Measurements from ENCODE around the gene SYT3.

SYT3 gene, protein sequence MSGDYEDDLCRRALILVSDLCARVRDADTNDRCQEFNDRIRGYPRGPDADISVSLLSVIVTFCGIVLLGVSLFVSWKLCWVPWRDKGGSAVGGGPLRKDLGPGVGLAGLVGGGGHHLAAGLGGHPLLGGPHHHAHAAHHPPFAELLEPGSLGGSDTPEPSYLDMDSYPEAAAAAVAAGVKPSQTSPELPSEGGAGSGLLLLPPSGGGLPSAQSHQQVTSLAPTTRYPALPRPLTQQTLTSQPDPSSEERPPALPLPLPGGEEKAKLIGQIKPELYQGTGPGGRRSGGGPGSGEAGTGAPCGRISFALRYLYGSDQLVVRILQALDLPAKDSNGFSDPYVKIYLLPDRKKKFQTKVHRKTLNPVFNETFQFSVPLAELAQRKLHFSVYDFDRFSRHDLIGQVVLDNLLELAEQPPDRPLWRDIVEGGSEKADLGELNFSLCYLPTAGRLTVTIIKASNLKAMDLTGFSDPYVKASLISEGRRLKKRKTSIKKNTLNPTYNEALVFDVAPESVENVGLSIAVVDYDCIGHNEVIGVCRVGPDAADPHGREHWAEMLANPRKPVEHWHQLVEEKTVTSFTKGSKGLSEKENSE

DNA sequence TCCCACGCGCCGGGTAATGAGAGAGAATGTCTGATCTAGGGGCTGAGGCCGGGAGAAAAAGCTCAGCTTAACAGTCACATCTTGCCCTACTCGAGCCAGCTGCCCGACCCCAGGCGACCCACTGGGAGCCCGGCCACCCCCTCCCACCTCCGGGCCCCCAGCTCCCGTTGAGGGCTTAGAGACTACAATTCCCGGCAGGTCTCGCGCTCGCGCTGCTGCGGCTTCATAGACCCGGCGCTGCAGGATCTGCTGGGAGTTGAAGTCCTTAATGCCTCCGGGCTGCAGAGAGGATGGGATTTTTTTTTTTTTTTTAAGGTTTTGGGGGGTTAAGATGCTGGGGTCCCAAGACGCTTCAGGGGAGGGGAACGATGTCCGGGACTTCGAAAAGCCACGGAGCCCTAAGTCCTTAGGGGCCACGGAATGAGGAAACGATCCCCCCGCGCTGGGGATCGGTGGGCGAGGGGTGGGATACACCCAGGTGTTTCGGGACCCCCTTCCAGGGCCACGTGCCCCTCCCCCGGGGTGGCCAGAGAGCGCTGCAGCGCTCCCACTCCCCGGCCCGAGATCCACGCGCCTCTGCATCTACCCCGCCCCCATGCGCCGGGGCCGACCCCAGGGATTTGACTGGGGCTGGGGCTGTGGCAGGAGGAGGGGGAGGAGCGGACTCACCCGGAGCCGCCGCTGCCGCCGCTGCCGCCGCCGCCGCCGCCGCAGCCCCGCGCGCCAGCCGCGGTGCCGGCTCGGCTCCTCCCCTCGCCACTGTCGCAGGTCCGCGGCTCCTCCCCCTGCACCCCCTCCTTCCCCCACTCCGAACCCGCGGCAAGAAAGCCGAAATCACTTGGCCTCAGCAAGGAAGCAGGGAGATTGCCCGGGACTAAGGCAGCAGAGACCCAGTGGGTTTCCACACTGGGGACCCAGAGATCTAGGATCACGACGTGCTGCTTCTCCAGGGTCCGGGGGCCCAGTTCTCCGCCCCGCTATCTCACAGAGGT lies at the start of gene SYT3:
Gene SYT3 (minus strand): TSS at position 761 of the 992 bp plus-strand sequence. CDS start 2,470 bp downstream, outside the sequence.
- DNase-seq (ENCODE audit: low read depth in 2 of 2, low spot score in 1 of 2): peak in 1 of 2 donors; percentile 16

DNA sequence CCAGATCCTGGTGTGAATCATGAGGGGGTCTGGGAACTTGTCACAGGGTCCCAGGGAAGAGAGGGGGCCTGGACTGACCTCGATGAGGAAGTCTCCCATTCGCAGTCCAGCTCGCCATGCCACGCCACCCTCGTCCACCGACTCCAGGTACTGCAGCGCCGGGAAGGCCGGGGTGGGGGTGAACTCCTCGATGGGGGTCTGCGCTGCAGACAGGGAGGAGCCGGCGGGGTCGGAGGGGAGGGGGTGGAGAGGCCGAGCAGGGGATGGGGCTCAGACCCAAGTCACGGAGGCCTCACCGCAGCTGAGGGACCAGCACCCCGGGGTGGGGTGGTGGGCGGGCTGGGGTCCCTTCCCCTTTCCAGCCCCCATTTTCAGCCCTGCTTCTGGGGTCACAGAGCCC lies 49.1 kb upstream of the SYT3 start:
- no peak for DNase-seq (ENCODE audit: low read depth in 2 of 2, low spot score in 1 of 2)

GRCh38 chr19:50686310-50687032 lies 46.8 kb upstream of the SYT3 start:
- DNase-seq (ENCODE audit: low read depth in 2 of 2, low spot score in 1 of 2): no peak

DNA sequence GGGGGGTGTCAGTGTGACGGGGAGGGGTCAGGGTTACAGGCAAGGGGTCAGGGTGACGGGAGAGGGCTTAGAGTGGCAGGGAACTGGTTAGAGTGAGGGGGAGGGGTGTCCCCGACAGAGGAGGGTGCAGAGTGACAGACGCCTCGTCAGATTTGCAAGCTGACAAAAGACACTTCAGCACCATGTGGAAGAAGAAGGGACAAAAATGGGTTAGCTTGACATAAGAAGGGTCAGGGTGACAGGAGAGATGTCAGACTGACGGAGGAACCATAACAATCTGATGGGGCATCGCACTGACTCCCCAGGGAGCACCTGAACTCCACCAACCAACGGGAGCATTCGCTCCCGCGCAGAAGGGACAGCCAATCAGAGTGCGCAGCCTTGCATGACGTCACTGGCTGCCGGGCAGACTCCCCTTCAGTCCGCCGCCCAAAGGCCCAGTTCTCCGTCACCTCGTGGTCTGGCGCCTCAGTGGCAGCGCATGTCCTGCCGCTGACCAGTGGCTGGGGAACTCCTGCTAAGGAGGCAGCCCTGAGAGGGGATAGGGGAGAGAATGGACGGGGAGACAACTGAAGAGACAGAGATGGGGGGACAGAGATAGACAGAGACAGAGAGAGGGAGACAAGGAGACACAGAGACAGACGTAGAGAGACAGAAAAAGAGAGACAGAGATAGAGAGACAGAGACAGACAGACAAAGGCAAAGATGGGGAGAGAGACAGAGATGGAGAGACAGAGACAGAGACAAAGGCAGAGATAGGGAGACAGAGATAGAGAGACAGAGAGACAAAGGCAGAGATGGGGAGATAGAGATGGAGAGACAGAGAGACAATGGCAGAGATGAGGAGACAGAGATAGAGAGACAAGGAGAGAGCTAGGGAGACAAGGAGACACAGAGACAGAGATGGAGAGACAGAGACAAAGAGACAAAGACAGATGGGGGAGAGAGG lies 39.8 kb upstream of the SYT3 start:
- peak; percentile 39 to 48 for DNase-seq (ENCODE audit: low read depth in 2 of 2, low spot score in 1 of 2)

DNA sequence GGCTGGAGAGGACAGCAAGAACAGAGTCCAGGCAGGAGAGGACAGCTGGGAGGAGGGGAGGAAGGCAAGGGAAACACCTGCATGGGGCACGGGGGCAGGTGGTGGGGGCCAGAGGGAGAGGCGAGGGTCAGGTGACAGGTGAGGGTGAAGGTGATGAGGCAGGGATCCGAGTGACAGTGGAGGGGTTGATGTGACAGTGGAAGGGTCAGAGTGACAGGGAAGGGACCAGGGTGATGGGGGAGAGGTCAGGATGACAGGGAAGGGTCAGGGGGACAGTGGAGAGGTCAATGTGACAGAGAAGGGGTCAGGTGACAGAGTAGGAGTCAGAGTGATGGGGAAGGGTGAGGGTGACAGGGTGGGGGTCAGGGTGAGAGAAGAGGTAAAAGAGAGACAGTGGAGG lies 38.6 kb upstream of the SYT3 start:
- no peak for DNase-seq (ENCODE audit: low read depth in 2 of 2, low spot score in 1 of 2)

- DNase-seq (ENCODE audit: low read depth in 2 of 2, low spot score in 1 of 2): no peak
These were observed 38.0 kb upstream of the SYT3 start for GRCh38 chr19:50677636-50678035.

DNA sequence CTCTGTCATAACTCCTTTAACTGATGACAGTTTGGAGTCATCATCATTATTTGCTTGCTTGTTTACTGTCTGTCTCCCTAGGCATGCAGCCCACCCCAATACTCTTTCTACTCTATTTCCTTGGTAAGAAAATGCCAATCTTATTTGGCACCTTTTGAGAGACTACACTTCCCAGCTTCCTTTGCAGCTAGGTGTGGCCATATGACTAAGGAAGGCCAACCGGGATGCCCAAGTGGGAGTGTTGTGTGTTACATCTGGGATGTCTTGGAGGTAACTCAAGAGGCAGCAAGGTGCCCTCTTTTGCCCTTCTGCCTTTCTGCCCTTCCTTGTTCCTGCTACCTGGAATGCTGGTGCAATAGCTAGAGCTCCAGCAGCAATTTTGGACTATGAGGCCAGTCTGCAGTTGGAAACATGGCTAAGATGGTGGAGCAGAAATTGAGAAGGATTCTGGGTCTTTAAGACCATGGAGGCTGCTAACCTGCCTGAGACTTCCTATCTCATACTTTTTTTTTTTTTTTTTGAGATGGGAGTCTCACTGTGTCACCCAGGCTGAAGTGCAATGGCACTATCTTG lies 37.0 kb upstream of the SYT3 start:
- DNase-seq (ENCODE audit: low read depth in 2 of 2, low spot score in 1 of 2): no peak

DNA sequence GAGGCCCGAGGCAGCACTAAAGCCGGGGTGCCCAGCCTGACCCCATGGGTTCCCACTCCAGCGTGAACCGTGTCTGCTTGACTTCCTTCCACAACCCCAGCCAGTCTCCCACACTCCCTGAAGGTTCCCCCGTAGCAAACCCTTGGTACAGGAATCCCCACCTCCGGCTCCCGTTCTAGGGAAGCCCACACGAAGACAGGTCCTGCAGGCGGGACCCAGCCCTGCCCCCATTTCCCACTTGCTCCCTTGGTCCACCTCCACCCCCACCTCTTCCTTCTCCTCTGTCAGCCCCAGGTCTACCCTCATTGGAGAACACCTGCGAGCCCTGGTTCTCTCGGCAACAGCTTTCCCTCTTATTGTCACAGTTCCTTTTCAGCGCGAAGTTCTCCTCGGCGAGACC lies 33.4 kb upstream of the SYT3 start:
- DNase-seq (ENCODE audit: low read depth in 2 of 2, low spot score in 1 of 2): no peak

- no peak for DNase-seq (ENCODE audit: low read depth in 2 of 2, low spot score in 1 of 2)
These were observed 30.4 kb upstream of the SYT3 start for GRCh38 chr19:50670102-50670380.

- peak in 1 of 2 donors; percentile 3 for DNase-seq (ENCODE audit: low read depth in 2 of 2, low spot score in 1 of 2)
These were observed 29.8 kb upstream of the SYT3 start for GRCh38 chr19:50669302-50670101.

DNA sequence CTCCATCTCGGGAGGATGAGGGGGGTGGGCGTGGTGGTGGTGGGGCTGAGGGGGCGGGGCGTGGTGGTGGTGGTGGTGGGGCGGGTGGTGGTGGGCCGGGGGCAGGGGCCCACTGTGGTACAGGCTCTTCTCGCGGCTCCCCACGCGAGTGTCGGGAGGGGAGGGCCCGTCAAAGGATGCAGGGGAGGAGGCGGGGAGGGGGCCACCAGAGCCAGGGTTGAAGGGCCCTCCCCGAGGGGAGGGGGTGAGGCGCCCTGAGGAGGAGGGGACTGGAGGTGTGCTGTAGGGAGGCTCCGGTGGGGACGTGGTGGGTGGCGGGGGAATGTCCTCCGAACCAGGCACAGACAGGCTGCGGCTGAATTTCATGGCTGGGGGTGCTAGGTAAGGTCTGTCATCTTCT lies 29.2 kb upstream of the SYT3 start:
- DNase-seq (ENCODE audit: low read depth in 2 of 2, low spot score in 1 of 2): no peak

- no peak for DNase-seq (ENCODE audit: low read depth in 2 of 2, low spot score in 1 of 2)
These were observed 28.7 kb upstream of the SYT3 start for GRCh38 chr19:50668416-50668815.

DNA sequence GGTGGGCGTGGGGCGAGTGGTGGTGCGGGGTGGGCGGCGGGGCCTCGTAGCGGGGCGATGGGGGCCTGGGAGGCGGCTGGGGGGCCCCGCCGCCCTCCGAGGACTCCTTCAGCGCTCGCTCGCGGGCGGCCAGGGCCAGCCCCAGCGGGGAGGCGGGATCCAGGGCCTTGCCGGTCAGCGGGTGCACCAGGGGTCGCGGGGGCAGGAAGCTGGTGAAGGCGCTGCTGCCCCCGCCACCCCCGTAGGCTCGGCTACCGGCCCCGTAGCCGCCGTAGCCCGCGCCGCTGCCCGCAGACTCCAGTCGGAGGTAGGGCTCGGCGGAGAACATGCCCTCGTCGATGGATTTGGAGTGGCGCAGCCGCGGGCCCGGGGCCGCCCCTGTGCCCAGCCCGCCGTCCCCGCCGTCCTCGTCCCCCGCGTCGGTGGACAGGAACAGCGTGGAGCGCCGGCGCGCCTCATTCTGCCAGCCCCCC lies 28.1 kb upstream of the SYT3 start:
- DNase-seq (ENCODE audit: low read depth in 2 of 2, low spot score in 1 of 2): no peak

- DNase-seq (ENCODE audit: low read depth in 2 of 2, low spot score in 1 of 2): no peak
These were observed 27.6 kb upstream of the SYT3 start for GRCh38 chr19:50667177-50667758.

DNA sequence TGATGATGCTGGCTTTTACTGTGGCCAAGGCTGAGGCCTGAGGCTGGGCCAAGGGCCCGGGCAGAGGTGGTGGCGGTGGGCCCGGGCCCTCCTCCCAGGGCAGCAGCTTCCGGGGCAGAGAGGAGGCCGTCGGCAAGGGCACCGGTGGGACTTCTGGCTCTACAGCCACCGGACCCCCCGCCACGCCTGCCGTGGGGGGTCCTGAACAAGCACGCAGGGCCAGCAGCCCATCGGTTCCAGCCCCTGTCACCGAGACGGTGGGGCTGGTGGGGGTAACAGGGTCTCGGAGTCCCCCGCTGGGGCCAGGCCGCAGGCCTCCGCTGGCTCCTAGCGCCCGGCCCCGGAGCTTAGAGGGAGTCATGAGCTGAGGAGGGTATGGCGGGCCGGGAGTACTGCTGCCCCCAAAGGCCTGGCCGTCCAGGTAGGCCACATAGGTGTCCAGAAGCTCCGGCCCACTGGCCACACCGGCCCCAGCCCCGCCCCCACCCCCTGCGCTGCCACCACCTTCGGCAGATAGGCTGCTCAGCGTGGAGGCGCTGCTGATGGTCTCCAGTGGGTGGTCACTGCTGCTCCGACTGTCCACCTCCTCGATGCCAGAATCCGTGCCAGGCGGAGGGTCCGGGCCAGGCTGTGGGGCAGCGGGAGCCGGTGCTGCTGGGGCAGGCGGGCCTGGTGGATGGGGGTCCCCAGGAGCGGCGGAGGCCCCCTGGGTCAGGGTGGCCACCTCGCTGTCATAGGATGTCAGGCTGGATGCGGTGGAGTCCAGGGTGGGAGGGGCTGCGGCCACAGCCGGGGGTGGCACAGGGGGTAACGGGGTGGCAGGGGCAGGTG lies 26.9 kb upstream of the SYT3 start:
- DNase-seq (ENCODE audit: low read depth in 2 of 2, low spot score in 1 of 2): no peak

GRCh38 chr19:50664204-50664603 lies 24.5 kb upstream of the SYT3 start:
- no peak for DNase-seq (ENCODE audit: low read depth in 2 of 2, low spot score in 1 of 2)

GRCh38 chr19:50663482-50663790 lies 23.8 kb upstream of the SYT3 start:
- DNase-seq (ENCODE audit: low read depth in 2 of 2, low spot score in 1 of 2): no peak
